Muscle of leg (tissue), 11 donors: ENCODE results near the gene VWCE. TPM values are rescaled to one million over a fixed set of nuclear protein-coding genes. Genes with fewer than 3 reads are reported as not detected.

Experiments
- DNase-seq: peaks from one replicate; pipeline ENCODE4 v3.0.0; 2013
- H3K27ac ChIP-seq: one replicate; pipeline ENCODE4 v1.5.1; 2013; ENCODE audit warnings: mild to moderate bottlenecking, low read length, control low read depth
- H3K27me3 ChIP-seq: one replicate; pipeline ENCODE4 v1.6.1; 2013; ENCODE audit warnings: low read length; ENCODE audit not compliant: control insufficient read depth, insufficient read depth
- H3K36me3 ChIP-seq: one replicate; pipeline ENCODE4 v1.6.1; 2013; ENCODE audit warnings: low read length; ENCODE audit not compliant: control insufficient read depth, insufficient read depth
- H3K4me1 ChIP-seq: one replicate; pipeline ENCODE4 v1.6.1; 2013; ENCODE audit warnings: low read length; ENCODE audit not compliant: control insufficient read depth, insufficient read depth
- H3K4me3 ChIP-seq: one replicate; pipeline ENCODE4 v1.5.1; 2013; ENCODE audit warnings: low read length, control low read depth
- H3K9me3 ChIP-seq: replicated peaks from 2 replicates; pipeline ENCODE4 v1.6.1; 2013; ENCODE audit warnings: low read depth, low read length; ENCODE audit not compliant: control insufficient read depth
- WGBS: methylation state at CpG from one replicate; pipeline ENCODE4 v1.1.5; 2013; ENCODE audit warnings: missing lambda C conversion rate; ENCODE audit not compliant: insufficient coverage; 5-methylcytosine and 5-hydroxymethylcytosine counted together
- polyA plus RNA-seq, 8 donors: library from polyadenylated mRNA; unstranded; fragments of 120-200 nt; gene quantifications; one replicate each; pipeline versions ENCODE4 v1.2.1 to v1.2.3, GENCODE V29; 2013; ENCODE audit warnings: inconsistent platforms in 1 of 8, low replicate concordance in 1 of 8; ENCODE audit not compliant: insufficient read length in 8 of 8, insufficient read depth in 1 of 8
- total RNA-seq: library from RNA; stranded (reverse); fragments of 120-200 nt; gene quantifications from one replicate; pipeline ENCODE4 v1.2.4, GENCODE V29; 2013

The VWCE gene
- total and polyA plus RNA-seq, 9 donors, result 3.3 to 10.2 (median 5.0) TPM

- DNase-seq, result no peak
- H3K4me1 ChIP-seq, result no peaks in the 10 kb centered on the region
- H3K4me3 ChIP-seq, result no peak overlapping the region
Observed at GRCh38 chr11:61283613-61284012, 11.5 kb downstream of the VWCE start.

GRCh38 chr11:61281581-61282250 is 13.4 kb downstream of the VWCE start:
- Histone ChIP-seq H3K4me3 (no peak overlapping the region), H3K36me3 (peaks cover 25% of the 10 kb centered on the region), H3K9me3 (no peaks in the 10 kb centered on the region), H3K27ac (no peak overlapping the region), H3K4me1 (no peaks in the 10 kb centered on the region), H3K27me3 (no peaks in the 10 kb centered on the region)
- no peak for DNase-seq
- 39% methylated on average over 33 of the region's 35 CpGs for WGBS

More at GRCh38 chr11:61283613-61284012, 11.5 kb downstream of the VWCE start:
- Histone ChIP-seq H3K27me3 (no peaks in the 10 kb centered on the region), H3K36me3 (peaks cover 16% of the 10 kb centered on the region), H3K27ac (no peak overlapping the region), H3K9me3 (no peaks in the 10 kb centered on the region)
- WGBS, result 94% methylated on average over 3 of the region's 4 CpGs

- H3K9me3 ChIP-seq, result no peaks in the 10 kb centered on the region
- H3K27ac ChIP-seq, result no peak overlapping the region
- H3K36me3 ChIP-seq, result peaks cover 23% of the 10 kb centered on the region
- no peaks in the 10 kb centered on the region for H3K4me1 ChIP-seq
- DNase-seq, result no peak
- no peak overlapping the region for H3K4me3 ChIP-seq
- no peaks in the 10 kb centered on the region for H3K27me3 ChIP-seq
- 82% methylated on average over 15 of the region's 20 CpGs for WGBS
Observed at GRCh38 chr11:61280883-61281580, 14.1 kb downstream of the VWCE start.

- no peak overlapping the region for H3K27ac ChIP-seq
- no peak overlapping the region for H3K4me3 ChIP-seq
- H3K4me1 ChIP-seq, result no peaks in the 10 kb centered on the region
- H3K36me3 ChIP-seq, result peaks cover 22% of the 10 kb centered on the region
- no peaks in the 10 kb centered on the region for H3K27me3 ChIP-seq
- WGBS, result 50% methylated on average over 5 of the region's 12 CpGs
- DNase-seq, result no peak
- H3K9me3 ChIP-seq, result no peaks in the 10 kb centered on the region
Observed at GRCh38 chr11:61279934-61280659, 15.0 kb downstream of the VWCE start.

- WGBS, result 36% methylated on average over 6 of the region's 10 CpGs
- Histone ChIP-seq H3K27ac (no peak overlapping the region), H3K4me3 (no peak overlapping the region), H3K27me3 (no peaks in the 10 kb centered on the region), H3K9me3 (no peaks in the 10 kb centered on the region), H3K4me1 (peaks cover 2% of the 10 kb centered on the region), H3K36me3 (peaks cover 21% of the 10 kb centered on the region)
- DNase-seq, result no peak
Observed at GRCh38 chr11:61278001-61278470, 17.1 kb downstream of the VWCE start.

GRCh38 chr11:61277186-61278000 is 17.7 kb downstream of the VWCE start:
- DNase-seq, result no peak
- WGBS, result 68% methylated on average over 9 of the region's 14 CpGs
- Histone ChIP-seq H3K36me3 (peaks cover 21% of the 10 kb centered on the region), H3K4me3 (no peak overlapping the region), H3K27ac (no peak overlapping the region), H3K4me1 (peaks cover 3% of the 10 kb centered on the region), H3K27me3 (no peaks in the 10 kb centered on the region), H3K9me3 (no peaks in the 10 kb centered on the region)

- 83% methylated on average over 1 of the region's 4 CpGs for WGBS
- no peak overlapping the region for H3K4me3 ChIP-seq
- no peak for DNase-seq
- H3K36me3 ChIP-seq, result peaks cover 12% of the 10 kb centered on the region
- no peaks in the 10 kb centered on the region for H3K9me3 ChIP-seq
- H3K27ac ChIP-seq, result no peak overlapping the region
- no peaks in the 10 kb centered on the region for H3K27me3 ChIP-seq
- H3K4me1 ChIP-seq, result peaks cover 3% of the 10 kb centered on the region
Observed at GRCh38 chr11:61275191-61275590, 19.9 kb downstream of the VWCE start.

- Histone ChIP-seq H3K36me3 (peaks cover 15% of the 10 kb centered on the region), H3K9me3 (no peaks in the 10 kb centered on the region), H3K4me1 (peaks cover 3% of the 10 kb centered on the region), H3K27ac (no peak overlapping the region), H3K4me3 (no peak overlapping the region), H3K27me3 (no peaks in the 10 kb centered on the region)
- DNase-seq, result no peak
- WGBS, result 100% methylated on average over 3 of the region's 4 CpGs
Observed at GRCh38 chr11:61274084-61274483, 21.0 kb downstream of the VWCE start.

GRCh38 chr11:61273178-61274078 is 21.7 kb downstream of the VWCE start:
- H3K36me3 ChIP-seq, result peaks cover 21% of the 10 kb centered on the region
- H3K9me3 ChIP-seq, result no peaks in the 10 kb centered on the region
- WGBS, result 75% methylated on average over 10 of the region's 16 CpGs

More at GRCh38 chr11:61273178-61274078, 21.7 kb downstream of the VWCE start:
- Histone ChIP-seq H3K27me3 (no peaks in the 10 kb centered on the region), H3K4me3 (no peak overlapping the region), H3K4me1 (peaks cover 3% of the 10 kb centered on the region), H3K27ac (no peak overlapping the region)
- no peak for DNase-seq
